SKM-1 treated with dmso at 0.1 percent for 144 hours (cell line): ENCODE data around the gene MYL6B.
A peak's percentile ranks its signal among the peaks of the same experiment; 100 is the strongest.
"Not testable (repeated sequence)": the region's sequence is repeated elsewhere in the genome, so short reads cannot be mapped to it uniquely, and the experiment has no call there.

Experiments
- DNase-seq: peaks from one replicate; lab custom pipeline; 2025; ENCODE audit not compliant: unreplicated experiment; lab: John Stamatoyannopoulos, UW

MYL6B gene

GRCh38 chr12:56152132-56152755 is at the start of gene MYL6B:
TSS of gene MYL6B (plus strand) at chr12:56152587. CDS start at chr12:56153919, 1,332 bp downstream.
- DNase-seq: peak; percentile 55

- no peak for DNase-seq
Measured at GRCh38 chr12:56102683-56103065, 49.7 kb upstream of the MYL6B start.

- DNase-seq: no peak
Measured at GRCh38 chr12:56103066-56103711, 49.2 kb upstream of the MYL6B start.

GRCh38 chr12:56103823-56104108 is 48.6 kb upstream of the MYL6B start:
- no peak for DNase-seq

- DNase-seq: peak; percentile 85
Measured at GRCh38 chr12:56104109-56104814, 48.1 kb upstream of the MYL6B start, which contains the start of gene PA2G4. TSS of gene PA2G4 (plus strand) at chr12:56104559. CDS start at chr12:56104738, 179 bp downstream.

- DNase-seq: peak; percentile 2
Measured at GRCh38 chr12:56104815-56105608, 47.4 kb upstream of the MYL6B start.

- no peak for DNase-seq
Measured at GRCh38 chr12:56105609-56105902, 46.8 kb upstream of the MYL6B start.

- DNase-seq: no peak
Measured at GRCh38 chr12:56107242-56107641, 45.1 kb upstream of the MYL6B start.

- no peak for DNase-seq
Measured at GRCh38 chr12:56110571-56110970, 41.8 kb upstream of the MYL6B start.

GRCh38 chr12:56114084-56114483 is 38.3 kb upstream of the MYL6B start:
- no peak for DNase-seq

GRCh38 chr12:56115329-56115728 is 37.1 kb upstream of the MYL6B start:
- no peak for DNase-seq

GRCh38 chr12:56116267-56117081 is 35.9 kb upstream of the MYL6B start, which contains the start of gene RPL41:
TSS of gene RPL41 (plus strand) at chr12:56116633.
- peak; percentile 68 for DNase-seq

GRCh38 chr12:56117082-56117706 is 35.2 kb upstream of the MYL6B start:
- DNase-seq: not testable (repeated sequence)

- peak; percentile 88 for DNase-seq
Measured at GRCh38 chr12:56117778-56118687, 34.4 kb upstream of the MYL6B start, which contains the start of gene ZC3H10. TSS of gene ZC3H10 (plus strand) at chr12:56118266. CDS start at chr12:56120563, 2,297 bp downstream.

- no peak for DNase-seq
Measured at GRCh38 chr12:56118688-56119357, 33.6 kb upstream of the MYL6B start.

GRCh38 chr12:56119361-56119796 is 33.0 kb upstream of the MYL6B start:
- DNase-seq: peak; percentile 34

GRCh38 chr12:56120158-56120846 is 32.1 kb upstream of the MYL6B start:
- no peak for DNase-seq
